Panc1 (cell line): ENCODE results near the gene NPY1R. TPM values are rescaled to one million over a fixed set of nuclear protein-coding genes. Genes with fewer than 3 reads are reported as not detected.

ENCODE experiments used
- ATAC-seq: fragments of 200-7000 bp; cut with Tn5 transposase; 2 replicates; pipeline ENCODE4 v1.9.1; 2020; ENCODE audit warnings: mild to moderate bottlenecking, moderate library complexity
- BruUV-seq: library from RNA; stranded (reverse); fragments of 400-500 nt; replicated peaks from 2 replicates; lab custom pipeline; 2021; lab: Mats Ljungman, UMichigan
- CTCF ChIA-PET: fragments of 300-600 bp; sonication (Branson Sonifier 250); formaldehyde crosslinking; loops from one replicate; lab custom pipeline; 2022; ENCODE audit warnings: antibody characterized with exemption; lab: Charles Lee
- POLR2A ChIA-PET: fragments of 300-600 bp; sonication (Branson Sonifier 250); formaldehyde crosslinking; loops from one replicate; lab custom pipeline; 2022; ENCODE audit warnings: antibody characterized with exemption; lab: Charles Lee
- DNase-seq: peaks from one replicate; pipeline ENCODE4 v3.0.0-alpha.2; 2010; ENCODE audit warnings: low read depth, low spot score
- H3K27ac ChIP-seq: 2 replicates; pipeline ENCODE4 v1.5.1; 2011; ENCODE audit warnings: mild to moderate bottlenecking, low read length, inconsistent platforms
- H3K27me3 ChIP-seq: fragments of 200-500 bp; sonication (Bioruptor generic); 2 replicates; pipeline ENCODE4 v1.6.0; 2014; ENCODE audit warnings: low read length, inconsistent platforms; ENCODE audit not compliant: control insufficient read depth, insufficient read depth
- H3K36me3 ChIP-seq: fragments of 200-500 bp; sonication (Bioruptor generic); 2 replicates; pipeline ENCODE4 v1.5.1; 2014; ENCODE audit warnings: inconsistent platforms, mild to moderate bottlenecking, low read length, moderate library complexity; ENCODE audit not compliant: control insufficient read depth, insufficient read depth
- H3K4me1 ChIP-seq: 2 replicates; pipeline ENCODE4 v1.5.1; 2011; ENCODE audit warnings: inconsistent platforms, mild to moderate bottlenecking, low read length, moderate library complexity; ENCODE audit not compliant: control insufficient read depth, insufficient read depth
- H3K4me3 ChIP-seq, 2 experiments: 2 replicates each; pipeline ENCODE4 v1.5.1; 2011 to 2012; ENCODE audit warnings: low read depth in 2 of 2, low read length in 2 of 2, mild to moderate bottlenecking in 2 of 2, inconsistent platforms in 1 of 2, moderate library complexity in 1 of 2
- H3K9me3 ChIP-seq: fragments of 200-500 bp; sonication (Bioruptor generic); 2 replicates; pipeline ENCODE4 v1.5.1; 2014; ENCODE audit warnings: low read depth, mild to moderate bottlenecking, inconsistent platforms, low read length, moderate library complexity; ENCODE audit not compliant: control insufficient read depth, insufficient read depth
- CTCF ChIP-seq: fragments of 450-650 bp; IDR thresholded peaks from 2 replicates; pipeline ENCODE4 v1.5.1; 2017; ENCODE audit warnings: mild to moderate bottlenecking
- POLR2AphosphoS5 ChIP-seq: IDR thresholded peaks from 2 replicates; pipeline ENCODE4 v1.6.1; 2012; ENCODE audit warnings: mild to moderate bottlenecking, low read depth, low read length, moderate library complexity
- SIN3A ChIP-seq: IDR thresholded peaks from 2 replicates; pipeline ENCODE4 v1.6.1; 2012; ENCODE audit warnings: low read depth, mild to moderate bottlenecking, low read length, moderate library complexity, borderline replicate concordance; ENCODE audit not compliant: insufficient read depth
- TCF7L2 ChIP-seq: IDR thresholded peaks from 2 replicates; pipeline ENCODE4 v1.6.1; 2011; ENCODE audit warnings: mild to moderate bottlenecking, low read depth, low read length, inconsistent platforms
- in situ Hi-C: cut with HindIII; loops from 2 replicates; pipeline ENCODE4 v1.10.0; 2016; ENCODE audit warnings: low sequenced_read_pairs, low pct_unique_long_range_greater_than_20kb
- intact Hi-C: fragments of 100-400 bp; cut with micrococcal nuclease; formaldehyde crosslinking; loops from one replicate; pipeline ENCODE4 v1.10.0; 2022; ENCODE audit not compliant: unreplicated experiment
- total RNA-seq: library from RNA; stranded (reverse); gene quantifications from one replicate; pipeline ENCODE4 v1.2.1, GENCODE V29; 2021; ENCODE audit not compliant: unreplicated experiment
- TF ChIP-seq, protein P1 (sequence below), 2 experiments: IDR thresholded peaks; 2 replicates each; pipeline ENCODE4 v1.6.1; 2011 to 2012; ENCODE audit warnings: low read depth in 2 of 2, control low read depth in 1 of 2, low read length in 1 of 2, mild to moderate bottlenecking in 1 of 2, moderate library complexity in 1 of 2; ENCODE audit not compliant: insufficient read depth in 1 of 2

Gene NPY1R
- total RNA-seq, 1 experiment from 2014 or later = not detected

- no TSS peak for BruUV-seq
- Histone ChIP-seq H3K27ac (no peak overlapping the region), H3K9me3 (no peaks in the 10 kb centered on the region), H3K4me3 (no peak overlapping the region), H3K4me1 (no peaks in the 10 kb centered on the region), H3K36me3 (no peaks in the 10 kb centered on the region), H3K27me3 (no peaks in the 10 kb centered on the region)
- intact Hi-C loops = no loop called here
- no peak for ATAC-seq
- CTCF ChIA-PET = no interaction called here
- POLR2A ChIA-PET = no interaction called here
- in situ Hi-C loops = no loop called here
- DNase-seq = no peak
- TF ChIP-seq CTCF = no peak
- TF ChIP-seq, protein P1, sequence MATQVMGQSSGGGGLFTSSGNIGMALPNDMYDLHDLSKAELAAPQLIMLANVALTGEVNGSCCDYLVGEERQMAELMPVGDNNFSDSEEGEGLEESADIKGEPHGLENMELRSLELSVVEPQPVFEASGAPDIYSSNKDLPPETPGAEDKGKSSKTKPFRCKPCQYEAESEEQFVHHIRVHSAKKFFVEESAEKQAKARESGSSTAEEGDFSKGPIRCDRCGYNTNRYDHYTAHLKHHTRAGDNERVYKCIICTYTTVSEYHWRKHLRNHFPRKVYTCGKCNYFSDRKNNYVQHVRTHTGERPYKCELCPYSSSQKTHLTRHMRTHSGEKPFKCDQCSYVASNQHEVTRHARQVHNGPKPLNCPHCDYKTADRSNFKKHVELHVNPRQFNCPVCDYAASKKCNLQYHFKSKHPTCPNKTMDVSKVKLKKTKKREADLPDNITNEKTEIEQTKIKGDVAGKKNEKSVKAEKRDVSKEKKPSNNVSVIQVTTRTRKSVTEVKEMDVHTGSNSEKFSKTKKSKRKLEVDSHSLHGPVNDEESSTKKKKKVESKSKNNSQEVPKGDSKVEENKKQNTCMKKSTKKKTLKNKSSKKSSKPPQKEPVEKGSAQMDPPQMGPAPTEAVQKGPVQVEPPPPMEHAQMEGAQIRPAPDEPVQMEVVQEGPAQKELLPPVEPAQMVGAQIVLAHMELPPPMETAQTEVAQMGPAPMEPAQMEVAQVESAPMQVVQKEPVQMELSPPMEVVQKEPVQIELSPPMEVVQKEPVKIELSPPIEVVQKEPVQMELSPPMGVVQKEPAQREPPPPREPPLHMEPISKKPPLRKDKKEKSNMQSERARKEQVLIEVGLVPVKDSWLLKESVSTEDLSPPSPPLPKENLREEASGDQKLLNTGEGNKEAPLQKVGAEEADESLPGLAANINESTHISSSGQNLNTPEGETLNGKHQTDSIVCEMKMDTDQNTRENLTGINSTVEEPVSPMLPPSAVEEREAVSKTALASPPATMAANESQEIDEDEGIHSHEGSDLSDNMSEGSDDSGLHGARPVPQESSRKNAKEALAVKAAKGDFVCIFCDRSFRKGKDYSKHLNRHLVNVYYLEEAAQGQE (IDR thresholded peaks at IDR 0.05; ENCODE audit: insufficient read depth in 1 of 2, low read depth in 2 of 2, low read length in 1 of 2) = no peak
- no peak for TF ChIP-seq POLR2AphosphoS5
- no peak for TF ChIP-seq TCF7L2
- TF ChIP-seq SIN3A = no peak
Observed at GRCh38 chr4:163367651-163368050, 35.3 kb upstream of the NPY1R start.

DNA sequence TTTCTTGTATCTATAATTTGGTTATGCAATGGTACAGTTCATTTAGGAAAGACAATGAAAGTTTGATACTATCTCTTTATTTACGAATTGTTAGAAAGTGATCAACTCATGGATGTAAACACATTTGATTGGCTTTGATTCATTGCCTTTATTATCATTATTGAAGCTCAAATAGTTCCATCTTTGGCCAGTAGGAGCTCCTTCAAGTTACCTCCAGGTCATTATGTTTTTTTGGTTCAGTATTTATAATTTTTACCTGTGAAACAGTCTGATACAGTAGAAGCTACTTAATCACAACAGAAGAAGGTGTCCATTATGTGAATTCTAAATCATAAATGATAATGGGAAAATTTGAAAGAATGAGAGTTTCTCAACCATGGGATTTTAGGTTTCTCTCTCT, 23.7 kb upstream of the NPY1R start:
- ATAC-seq = no peak
- no peak for DNase-seq
- no TSS peak for BruUV-seq
- Histone ChIP-seq H3K27me3 (no peaks in the 10 kb centered on the region), H3K4me1 (no peaks in the 10 kb centered on the region), H3K36me3 (no peaks in the 10 kb centered on the region), H3K4me3 (no peak overlapping the region), H3K9me3 (no peaks in the 10 kb centered on the region), H3K27ac (no peak overlapping the region)
- in situ Hi-C loops (no loop called here), intact Hi-C loops (no loop called here)
- ChIA-PET POLR2A (no interaction called here), CTCF (no interaction called here)
- TF ChIP-seq CTCF (no peak), SIN3A (no peak), POLR2AphosphoS5 (no peak), TCF7L2 (no peak)
- TF ChIP-seq, protein P1 (IDR thresholded peaks at IDR 0.05; ENCODE audit: insufficient read depth in 1 of 2, low read depth in 2 of 2, low read length in 1 of 2) = no peak
